SK-N-SH treated with all-trans-retinoic acid at 6 μM for 48 hours (cell line): Measurements from ENCODE around the gene NALCN.

ENCODE experiments used
- ARNTL ChIP-seq: fragments of 450-650 bp; formaldehyde crosslinking; IDR thresholded peaks from 2 replicates; pipeline ENCODE4 v1.5.0; 2020; ENCODE audit warnings: low read depth, mild to moderate bottlenecking, moderate library complexity, borderline replicate concordance
- BACH2 ChIP-seq: fragments of 250-450 bp; sonication (Bioruptor Pico); IDR thresholded peaks from 2 replicates; pipeline ENCODE4 v1.9.0; 2021; ENCODE audit warnings: mild to moderate bottlenecking, borderline replicate concordance
- CSDC2 ChIP-seq: fragments of 250-450 bp; sonication (Bioruptor Pico); IDR thresholded peaks from 2 replicates; pipeline ENCODE4 v1.5.0; 2020; ENCODE audit warnings: mild to moderate bottlenecking, moderate library complexity
- CSRNP3 ChIP-seq: fragments of 250-450 bp; sonication (Bioruptor Pico); IDR thresholded peaks from 2 replicates; pipeline ENCODE4 v1.5.1; 2021; ENCODE audit warnings: mild to moderate bottlenecking, moderate library complexity
- RARB ChIP-seq: fragments of 250-450 bp; sonication (Bioruptor Pico); IDR thresholded peaks from 2 replicates; pipeline ENCODE4 v1.8.0; 2021; ENCODE audit warnings: mild to moderate bottlenecking, moderate library complexity
- TOX ChIP-seq: fragments of 250-450 bp; sonication (Bioruptor Pico); IDR thresholded peaks from 2 replicates; pipeline ENCODE4 v1.8.0; 2021; ENCODE audit warnings: mild to moderate bottlenecking, moderate library complexity, borderline replicate concordance
- ZC3H10 ChIP-seq: fragments of 250-450 bp; sonication (Bioruptor Pico); IDR thresholded peaks from 2 replicates; pipeline ENCODE4 v1.5.1; 2021; ENCODE audit warnings: mild to moderate bottlenecking, moderate library complexity
- ZFP3 ChIP-seq: fragments of 250-450 bp; sonication (Bioruptor Pico); IDR thresholded peaks from 2 replicates; pipeline ENCODE4 v1.5.0; 2020; ENCODE audit warnings: mild to moderate bottlenecking, moderate library complexity
- ZFP30 ChIP-seq: fragments of 450-650 bp; formaldehyde crosslinking; IDR thresholded peaks from 2 replicates; pipeline ENCODE4 v1.5.0; 2022; ENCODE audit warnings: mild to moderate bottlenecking, moderate library complexity
- ZNF70 ChIP-seq: fragments of 450-650 bp; formaldehyde crosslinking; IDR thresholded peaks from 2 replicates; pipeline ENCODE4 v1.5.0; 2020; ENCODE audit warnings: mild to moderate bottlenecking, moderate library complexity
- TF ChIP-seq, protein P1 (sequence below): fragments of 250-450 bp; sonication (Bioruptor Pico); IDR thresholded peaks from 2 replicates; pipeline ENCODE4 v1.5.0; 2020; ENCODE audit warnings: mild to moderate bottlenecking, moderate library complexity
- TF ChIP-seq, protein P2 (sequence below): fragments of 250-450 bp; sonication (Bioruptor Pico); IDR thresholded peaks from 2 replicates; pipeline ENCODE4 v1.8.0; 2020; ENCODE audit warnings: mild to moderate bottlenecking, moderate library complexity, borderline replicate concordance

- TF ChIP-seq ARNTL (CRISPR knock-in tag), result no peak
- 0 out of 2 replicates have a peak, but pooled peaks have one; percentile 22 for TF ChIP-seq ZFP3 (CRISPR knock-in tag)
- TF ChIP-seq, protein P1, sequence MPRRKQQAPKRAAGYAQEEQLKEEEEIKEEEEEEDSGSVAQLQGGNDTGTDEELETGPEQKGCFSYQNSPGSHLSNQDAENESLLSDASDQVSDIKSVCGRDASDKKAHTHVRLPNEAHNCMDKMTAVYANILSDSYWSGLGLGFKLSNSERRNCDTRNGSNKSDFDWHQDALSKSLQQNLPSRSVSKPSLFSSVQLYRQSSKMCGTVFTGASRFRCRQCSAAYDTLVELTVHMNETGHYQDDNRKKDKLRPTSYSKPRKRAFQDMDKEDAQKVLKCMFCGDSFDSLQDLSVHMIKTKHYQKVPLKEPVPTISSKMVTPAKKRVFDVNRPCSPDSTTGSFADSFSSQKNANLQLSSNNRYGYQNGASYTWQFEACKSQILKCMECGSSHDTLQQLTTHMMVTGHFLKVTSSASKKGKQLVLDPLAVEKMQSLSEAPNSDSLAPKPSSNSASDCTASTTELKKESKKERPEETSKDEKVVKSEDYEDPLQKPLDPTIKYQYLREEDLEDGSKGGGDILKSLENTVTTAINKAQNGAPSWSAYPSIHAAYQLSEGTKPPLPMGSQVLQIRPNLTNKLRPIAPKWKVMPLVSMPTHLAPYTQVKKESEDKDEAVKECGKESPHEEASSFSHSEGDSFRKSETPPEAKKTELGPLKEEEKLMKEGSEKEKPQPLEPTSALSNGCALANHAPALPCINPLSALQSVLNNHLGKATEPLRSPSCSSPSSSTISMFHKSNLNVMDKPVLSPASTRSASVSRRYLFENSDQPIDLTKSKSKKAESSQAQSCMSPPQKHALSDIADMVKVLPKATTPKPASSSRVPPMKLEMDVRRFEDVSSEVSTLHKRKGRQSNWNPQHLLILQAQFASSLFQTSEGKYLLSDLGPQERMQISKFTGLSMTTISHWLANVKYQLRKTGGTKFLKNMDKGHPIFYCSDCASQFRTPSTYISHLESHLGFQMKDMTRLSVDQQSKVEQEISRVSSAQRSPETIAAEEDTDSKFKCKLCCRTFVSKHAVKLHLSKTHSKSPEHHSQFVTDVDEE (CRISPR knock-in tag), result no peak
- TF ChIP-seq ZFP30 (CRISPR knock-in tag), result no peak
- TF ChIP-seq, protein P2, sequence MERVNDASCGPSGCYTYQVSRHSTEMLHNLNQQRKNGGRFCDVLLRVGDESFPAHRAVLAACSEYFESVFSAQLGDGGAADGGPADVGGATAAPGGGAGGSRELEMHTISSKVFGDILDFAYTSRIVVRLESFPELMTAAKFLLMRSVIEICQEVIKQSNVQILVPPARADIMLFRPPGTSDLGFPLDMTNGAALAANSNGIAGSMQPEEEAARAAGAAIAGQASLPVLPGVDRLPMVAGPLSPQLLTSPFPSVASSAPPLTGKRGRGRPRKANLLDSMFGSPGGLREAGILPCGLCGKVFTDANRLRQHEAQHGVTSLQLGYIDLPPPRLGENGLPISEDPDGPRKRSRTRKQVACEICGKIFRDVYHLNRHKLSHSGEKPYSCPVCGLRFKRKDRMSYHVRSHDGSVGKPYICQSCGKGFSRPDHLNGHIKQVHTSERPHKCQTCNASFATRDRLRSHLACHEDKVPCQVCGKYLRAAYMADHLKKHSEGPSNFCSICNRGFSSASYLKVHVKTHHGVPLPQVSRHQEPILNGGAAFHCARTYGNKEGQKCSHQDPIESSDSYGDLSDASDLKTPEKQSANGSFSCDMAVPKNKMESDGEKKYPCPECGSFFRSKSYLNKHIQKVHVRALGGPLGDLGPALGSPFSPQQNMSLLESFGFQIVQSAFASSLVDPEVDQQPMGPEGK (CRISPR knock-in tag), result no peak
- TF ChIP-seq BACH2 (CRISPR knock-in tag), result no peak
- TF ChIP-seq CSRNP3 (CRISPR knock-in tag), result no peak
- TF ChIP-seq CSDC2, result no peak
- no peak for TF ChIP-seq ZNF70 (CRISPR knock-in tag)
- TF ChIP-seq TOX (CRISPR knock-in tag), result no peak
- TF ChIP-seq RARB (CRISPR knock-in tag), result no peak
- no peak for TF ChIP-seq ZC3H10 (CRISPR knock-in tag)
Observed at GRCh38 chr13:101465877-101466276, 49.6 kb upstream of the NALCN start.
